Bone marrow (tissue), 2 donors: Measurements from ENCODE around the gene RTKN2.
"Not testable (repeated sequence)": the region's sequence is repeated elsewhere in the genome, so short reads cannot be mapped to it uniquely, and the experiment has no call there.

Experiments
- DNase-seq, 2 donors: peaks; one replicate each; lab custom pipeline; 2025; lab: John Stamatoyannopoulos, UW

The RTKN2 gene

GRCh38 chr10:62268399-62269114 is at the start of gene RTKN2:
TSS of gene RTKN2 (minus strand) at chr10:62268844. CDS start at chr10:62268610, 234 bp downstream.
- DNase-seq = peak in 1 of 2 donors; percentile 23

GRCh38 chr10:62317257-62317656 is 48.6 kb upstream of the RTKN2 start:
- no peak for DNase-seq

DNA sequence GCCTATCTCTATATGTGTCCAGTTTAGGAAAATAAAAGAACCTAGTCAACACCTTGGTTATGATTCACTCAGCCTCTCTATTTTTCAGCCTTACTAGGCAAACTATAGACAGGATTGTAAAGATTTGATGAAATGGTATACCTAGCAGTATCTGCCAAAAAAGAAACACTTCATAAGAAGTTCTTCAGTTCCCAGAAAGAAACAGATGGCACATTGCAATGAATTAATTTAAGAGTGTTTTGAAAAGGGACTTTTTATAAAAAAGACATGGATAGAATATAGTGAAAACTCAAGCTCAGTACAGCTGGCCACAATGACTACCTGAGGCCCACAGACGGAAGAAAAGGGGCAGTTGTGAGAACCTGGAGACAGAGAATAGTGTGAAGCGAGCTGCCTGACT is 40.6 kb upstream of the RTKN2 start:
- no peak for DNase-seq

DNA sequence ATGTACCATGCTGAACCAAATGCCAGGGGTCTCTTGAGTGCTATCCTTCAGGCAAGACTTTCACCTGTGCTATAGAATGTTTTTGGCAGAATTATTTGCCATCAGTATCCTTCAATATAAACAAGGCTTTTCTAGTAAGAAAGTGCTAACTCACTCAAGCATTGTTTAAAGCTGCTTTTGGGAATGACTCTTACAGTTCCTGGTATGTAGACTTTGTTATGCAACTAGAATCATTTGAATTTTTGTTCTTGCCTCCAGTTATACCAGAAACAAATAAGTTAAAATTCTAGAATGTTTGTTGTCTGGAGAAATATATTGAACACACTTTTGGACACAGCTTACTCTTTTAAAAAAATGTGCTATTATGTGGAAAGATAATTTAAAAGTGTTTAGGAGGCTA is 39.5 kb upstream of the RTKN2 start:
- no peak for DNase-seq

DNA sequence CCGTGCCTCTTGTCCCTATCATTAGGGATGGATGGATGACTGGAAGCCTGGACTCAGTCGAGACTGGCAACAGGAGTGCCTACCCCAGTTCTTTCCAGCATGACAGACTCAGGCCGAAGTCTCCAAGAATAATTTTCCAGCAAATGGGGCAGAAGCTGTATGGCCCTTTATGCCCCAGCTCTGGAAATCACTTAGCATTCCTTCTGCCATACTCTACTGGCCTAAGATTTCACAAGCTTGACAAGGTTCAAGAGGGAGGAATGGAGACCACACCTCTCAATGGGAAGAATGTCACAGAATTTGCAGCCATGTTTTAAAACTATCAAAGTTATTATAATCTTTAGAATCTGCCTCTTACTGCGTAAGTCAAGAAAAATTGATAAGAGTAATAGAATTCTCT is 39.0 kb upstream of the RTKN2 start:
- no peak for DNase-seq

GRCh38 chr10:62306663-62307062 is 38.0 kb upstream of the RTKN2 start:
- DNase-seq = no peak

DNA sequence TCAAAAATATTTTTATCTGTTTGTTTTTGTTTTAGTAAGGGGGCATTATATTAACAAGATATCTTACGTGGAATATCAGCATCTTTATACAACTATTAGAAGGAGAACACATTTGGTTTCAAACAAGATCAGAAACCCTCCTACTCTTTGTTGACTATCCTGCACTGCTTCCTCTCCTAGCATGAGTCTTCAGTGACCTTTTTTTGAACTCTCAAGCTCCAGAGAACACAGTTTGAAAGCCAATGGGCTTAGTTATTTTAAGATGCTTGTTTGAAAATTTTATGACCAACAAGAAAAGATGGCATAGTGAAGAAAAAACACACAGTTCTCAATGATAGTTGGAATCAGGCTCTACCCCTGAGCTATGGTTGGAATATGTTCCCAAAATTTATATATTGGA is 37.2 kb upstream of the RTKN2 start:
- no peak for DNase-seq

DNA sequence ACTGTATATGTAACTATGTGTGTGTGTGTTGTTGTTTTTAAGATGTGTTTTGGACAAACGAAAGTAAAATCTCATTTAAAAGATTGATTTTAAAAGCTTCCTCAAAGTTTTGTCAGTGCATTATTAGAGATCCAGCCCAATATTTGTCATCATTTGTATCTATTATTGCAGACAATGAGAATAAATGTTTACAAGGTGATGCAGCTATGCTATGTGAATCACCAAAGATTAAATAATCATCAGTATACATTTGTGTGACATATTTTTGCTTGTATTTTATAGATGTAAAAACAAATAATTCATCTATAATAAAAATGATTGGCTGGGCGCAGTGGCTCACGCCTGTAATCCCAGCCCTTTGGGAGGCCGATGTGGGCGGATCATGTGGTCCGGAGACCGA is 35.3 kb upstream of the RTKN2 start:
- no peak for DNase-seq

- no peak for DNase-seq
Measured at GRCh38 chr10:62302760-62303159, 34.1 kb upstream of the RTKN2 start.

DNA sequence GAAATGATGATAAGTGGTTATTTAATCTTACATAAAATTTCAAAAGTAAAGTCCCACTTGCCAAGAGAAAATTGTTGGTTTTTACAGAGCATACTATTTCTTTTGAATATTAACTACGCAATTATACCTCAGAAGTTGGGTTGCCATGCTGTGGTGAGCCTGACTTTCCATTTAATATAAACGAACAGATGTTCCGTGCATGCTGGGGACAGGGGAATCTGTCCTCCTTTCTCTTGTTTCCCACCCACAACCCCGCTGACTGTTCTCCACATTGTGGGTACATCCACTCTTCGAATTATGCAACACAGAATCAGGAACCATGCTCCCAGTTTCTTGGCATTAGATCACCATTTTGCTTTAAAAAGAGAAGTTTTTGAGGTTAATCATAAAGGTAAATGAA is 29.2 kb upstream of the RTKN2 start:
- DNase-seq = no peak

GRCh38 chr10:62284221-62284620 is 15.6 kb upstream of the RTKN2 start:
- DNase-seq = no peak

GRCh38 chr10:62281348-62281747 is 12.7 kb upstream of the RTKN2 start:
- DNase-seq = not testable (repeated sequence)

DNA sequence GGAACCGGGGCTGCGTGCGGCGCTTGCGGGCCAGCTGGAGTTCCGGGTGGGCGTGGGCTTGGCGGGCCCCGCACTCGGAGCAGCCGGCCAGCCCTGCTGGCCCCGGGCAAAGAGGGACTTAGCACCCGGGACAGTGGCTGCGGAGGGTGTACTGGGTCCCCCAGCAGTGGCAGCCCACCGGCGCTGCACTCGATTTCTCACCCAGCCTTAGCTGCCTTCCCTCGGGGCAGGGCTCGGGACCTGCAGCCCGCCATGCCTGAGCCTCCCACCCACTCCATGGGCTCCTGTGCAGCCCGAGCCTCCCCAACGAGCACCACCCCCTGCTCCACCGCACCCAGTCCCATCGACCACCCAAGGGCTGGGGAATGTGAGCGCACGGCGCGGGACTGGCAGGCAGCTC is 11.7 kb upstream of the RTKN2 start:
- DNase-seq = not testable (repeated sequence)

GRCh38 chr10:62278441-62278910 is 9.8 kb upstream of the RTKN2 start:
- no peak for DNase-seq

GRCh38 chr10:62277971-62278370 is 9.3 kb upstream of the RTKN2 start:
- DNase-seq = no peak

- no peak for DNase-seq
Measured at GRCh38 chr10:62270020-62270419, 1.4 kb upstream of the RTKN2 start.

- no peak for DNase-seq
Measured at GRCh38 chr10:62268027-62268398, 631 bp downstream of the RTKN2 start.

DNA sequence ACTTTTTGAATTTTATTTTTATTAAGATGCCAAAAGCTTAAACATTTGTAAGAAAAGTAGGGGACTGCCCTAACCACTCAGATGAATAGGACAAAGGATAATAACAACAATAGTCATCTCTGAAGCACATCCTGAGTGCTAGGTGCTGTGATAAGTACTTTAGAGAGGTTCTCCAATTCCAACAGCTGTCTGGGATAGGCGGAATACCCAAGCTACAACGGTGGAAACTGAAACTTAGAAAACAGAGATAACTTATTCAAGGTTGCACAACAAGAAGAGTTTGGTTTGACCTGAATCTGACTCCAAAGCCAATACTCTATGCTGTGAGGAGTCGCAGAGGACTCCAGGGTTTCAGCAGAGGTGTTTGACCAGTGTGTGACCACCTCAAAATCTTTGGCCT is 2.0 kb downstream of the RTKN2 start:
- no peak for DNase-seq

DNA sequence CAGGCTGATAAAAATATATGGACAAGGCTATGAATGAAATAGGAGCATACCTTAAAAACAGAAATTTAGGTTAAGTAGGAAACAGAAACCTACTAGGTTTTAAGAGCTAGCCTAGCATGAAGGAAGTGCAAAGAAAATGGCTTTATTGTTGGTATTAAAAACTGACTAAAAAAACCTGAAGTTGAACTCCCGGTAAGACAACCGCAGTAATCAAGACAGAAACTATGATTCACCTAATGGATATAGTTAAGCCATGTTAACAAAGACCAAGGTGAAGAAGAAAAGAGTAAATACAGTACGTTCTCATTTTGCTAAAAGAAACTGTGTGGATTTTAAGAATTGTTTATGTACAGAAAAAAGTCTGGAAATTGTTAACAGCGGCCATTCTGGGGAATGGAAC is 2.5 kb downstream of the RTKN2 start:
- no peak for DNase-seq

DNA sequence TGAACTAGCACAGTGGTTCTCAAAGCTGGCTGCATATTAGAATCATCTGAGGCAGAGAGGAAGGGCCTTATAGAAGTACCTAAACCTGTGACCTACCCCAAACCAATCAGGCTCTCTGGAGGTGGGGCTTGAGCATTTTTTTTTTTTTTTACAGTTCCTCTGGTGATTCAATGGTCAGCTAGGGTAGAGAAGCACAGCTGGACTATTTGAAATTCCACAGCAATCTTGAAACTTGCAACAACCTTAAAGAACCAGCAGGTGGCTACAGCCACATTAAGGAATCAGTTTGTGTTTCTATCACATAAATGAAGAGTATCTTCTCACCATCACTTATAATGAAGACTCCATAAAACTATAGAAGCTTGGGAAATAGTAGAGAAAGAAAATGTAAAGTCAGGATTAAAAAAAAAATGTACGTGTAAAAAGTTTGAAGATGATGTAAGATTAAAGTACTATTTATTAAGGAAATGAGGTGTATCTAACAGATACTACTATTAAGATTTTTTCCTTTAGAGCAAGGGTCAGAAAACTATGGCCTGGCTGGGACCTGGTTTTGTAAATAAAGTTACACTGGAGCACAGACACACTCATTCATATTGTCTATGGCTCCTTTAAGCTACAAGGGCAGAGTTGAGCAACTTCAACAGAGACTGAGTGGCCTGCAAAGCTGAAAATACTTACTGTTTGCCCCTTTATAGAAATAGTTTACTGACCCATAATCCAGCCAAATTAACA is 3.8 kb downstream of the RTKN2 start:
- DNase-seq = no peak

DNA sequence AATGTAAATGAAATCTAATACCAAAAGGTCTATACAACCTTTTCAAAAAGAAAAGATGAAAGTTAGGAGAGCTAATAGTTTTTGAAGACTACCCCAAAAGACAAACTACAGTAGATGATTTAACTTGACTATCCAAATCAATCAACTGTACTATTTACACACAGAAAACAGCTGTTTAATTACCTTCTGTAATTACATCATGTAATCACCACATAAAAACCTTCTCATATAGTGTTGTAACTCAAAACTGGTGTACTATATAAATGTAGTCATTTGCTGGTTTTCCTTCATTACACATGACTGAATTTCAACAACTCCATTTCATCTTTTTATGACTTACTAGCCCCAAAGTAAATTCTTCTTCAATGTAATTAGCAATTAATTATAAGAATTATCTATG is 4.5 kb downstream of the RTKN2 start:
- no peak for DNase-seq

DNA sequence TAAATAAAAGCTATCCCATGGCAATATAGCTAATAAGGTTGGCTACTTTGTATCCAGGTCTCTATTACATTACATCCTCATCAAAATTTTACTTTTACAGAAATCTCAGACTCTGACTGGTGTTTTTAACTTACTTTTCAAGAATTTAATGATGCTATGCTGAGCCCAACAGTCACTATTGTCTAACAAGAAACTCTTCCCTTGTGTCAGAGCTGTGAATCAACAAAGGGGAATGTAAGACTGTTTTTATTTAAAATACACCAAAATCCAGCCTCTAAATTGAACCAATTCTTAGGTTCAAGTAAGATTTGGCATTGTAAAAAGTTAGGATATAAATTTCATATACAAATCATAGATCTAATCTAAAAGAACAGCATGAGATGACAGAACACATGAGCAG is 7.0 kb downstream of the RTKN2 start:
- no peak for DNase-seq

GRCh38 chr10:62259998-62260397 is 8.6 kb downstream of the RTKN2 start:
- DNase-seq = no peak

- DNase-seq = no peak
Measured at GRCh38 chr10:62259456-62259855, 9.2 kb downstream of the RTKN2 start.
